OCI-LY7 (cell line): Measurements from ENCODE around the gene OTUD3. TPM values are rescaled to one million over a fixed set of nuclear protein-coding genes. Genes with fewer than 3 reads are reported as not detected.

Experiments
- BruUV-seq: library from RNA; stranded (reverse); fragments of 400-500 nt; replicated peaks from 2 replicates; lab custom pipeline; 2021; lab: Mats Ljungman, UMichigan
- CTCF ChIA-PET: fragments of 300-600 bp; sonication (Branson Sonifier 250); formaldehyde crosslinking; loops from one replicate; lab custom pipeline; 2022; ENCODE audit warnings: antibody characterized with exemption; ENCODE audit not compliant: unreplicated experiment; lab: Charles Lee
- POLR2A ChIA-PET: fragments of 300-600 bp; sonication (Branson Sonifier 250); formaldehyde crosslinking; loops from one replicate; lab custom pipeline; 2022; ENCODE audit warnings: antibody characterized with exemption; lab: Charles Lee
- DNase-seq: peaks from one replicate; pipeline ENCODE4 v3.0.0-alpha.2; 2015; ENCODE audit warnings: low spot score
- H2AFZ ChIP-seq: fragments of 200-600 bp; sonication (generic), shearing (Covaris generic); 2 replicates; pipeline ENCODE4 v1.6.1; 2014; ENCODE audit warnings: mild to moderate bottlenecking, antibody characterized with exemption, low read length, moderate library complexity
- H3K27ac ChIP-seq: fragments of 200-600 bp; sonication (generic); 2 replicates; pipeline ENCODE4 v1.5.1; 2014; ENCODE audit warnings: mixed run types, low read depth, mild to moderate bottlenecking, moderate library complexity, low read length, inconsistent platforms; ENCODE audit not compliant: poor library complexity, severe bottlenecking
- H3K36me3 ChIP-seq: fragments of 200-600 bp; sonication (generic); 2 replicates; pipeline ENCODE4 v1.6.1; 2014; ENCODE audit warnings: mild to moderate bottlenecking, antibody characterized with exemption, low read length, moderate library complexity, mixed read lengths; ENCODE audit not compliant: insufficient read depth
- H3K4me1 ChIP-seq: fragments of 200-600 bp; sonication (generic); 2 replicates; pipeline ENCODE4 v1.5.1; 2014; ENCODE audit warnings: mild to moderate bottlenecking, low read length; ENCODE audit not compliant: insufficient read depth, poor library complexity, severe bottlenecking
- H3K4me2 ChIP-seq: fragments of 200-600 bp; sonication (generic); 2 replicates; pipeline ENCODE4 v1.6.1; 2014; ENCODE audit warnings: mild to moderate bottlenecking, low read length
- H3K4me3 ChIP-seq: fragments of 200-600 bp; sonication (generic); 2 replicates; pipeline ENCODE4 v1.5.1; 2014; ENCODE audit warnings: mild to moderate bottlenecking, low read depth, low read length; ENCODE audit not compliant: poor library complexity, severe bottlenecking
- H3K79me2 ChIP-seq: fragments of 200-600 bp; sonication (generic); 2 replicates; pipeline ENCODE4 v1.6.1; 2016; ENCODE audit warnings: low read depth, mild to moderate bottlenecking, low read length, moderate library complexity, mixed read lengths; ENCODE audit not compliant: insufficient read depth
- H3K9me2 ChIP-seq: fragments of 200-600 bp; sonication (generic); 2 replicates; pipeline ENCODE4 v1.6.1; 2016; ENCODE audit warnings: mild to moderate bottlenecking, low read length, mixed read lengths; ENCODE audit not compliant: insufficient read depth
- H3K9me3 ChIP-seq: fragments of 200-600 bp; sonication (generic); 2 replicates; pipeline ENCODE4 v1.6.1; 2014; ENCODE audit warnings: mild to moderate bottlenecking, mixed run types, low read length, mixed read lengths
- H4K20me1 ChIP-seq: fragments of 200-600 bp; sonication (generic); 2 replicates; pipeline ENCODE4 v1.6.1; 2014; ENCODE audit warnings: mild to moderate bottlenecking, antibody characterized with exemption, low read length, moderate library complexity, mixed read lengths; ENCODE audit not compliant: insufficient read depth
- EZH2phosphoT487 ChIP-seq: fragments of 200-600 bp; sonication (generic); IDR thresholded peaks from 2 replicates; pipeline ENCODE4 v1.6.1; 2018; ENCODE audit warnings: low read depth, borderline replicate concordance, mild to moderate bottlenecking, mixed run types, antibody characterized with exemption, low read length, moderate library complexity, mixed read lengths
- intact Hi-C: fragments of 100-400 bp; cut with micrococcal nuclease; formaldehyde crosslinking; loops from one replicate; pipeline ENCODE4 v1.10.0; 2022; ENCODE audit not compliant: unreplicated experiment
- total RNA-seq, 2 experiments: library from RNA; depleted of rRNA in 1 of 2; stranded (reverse); fragments of >200 nt in 1 of 2; shearing (Covaris generic) in 1 of 2; gene quantifications; 2 replicates each; pipeline ENCODE4 v1.2.3, GENCODE V29; 2014 to 2022
- TF ChIP-seq, protein P1 (sequence below): fragments of 200-600 bp; sonication (generic); conservative IDR thresholded peaks from 2 replicates; pipeline ENCODE4 v1.5.1; 2014; ENCODE audit warnings: mild to moderate bottlenecking, antibody characterized with exemption, low read length, moderate library complexity, mixed read lengths

The OTUD3 gene
- total RNA-seq, 2 experiments from 2014 or later = 7.3 to 14.7 TPM

DNA sequence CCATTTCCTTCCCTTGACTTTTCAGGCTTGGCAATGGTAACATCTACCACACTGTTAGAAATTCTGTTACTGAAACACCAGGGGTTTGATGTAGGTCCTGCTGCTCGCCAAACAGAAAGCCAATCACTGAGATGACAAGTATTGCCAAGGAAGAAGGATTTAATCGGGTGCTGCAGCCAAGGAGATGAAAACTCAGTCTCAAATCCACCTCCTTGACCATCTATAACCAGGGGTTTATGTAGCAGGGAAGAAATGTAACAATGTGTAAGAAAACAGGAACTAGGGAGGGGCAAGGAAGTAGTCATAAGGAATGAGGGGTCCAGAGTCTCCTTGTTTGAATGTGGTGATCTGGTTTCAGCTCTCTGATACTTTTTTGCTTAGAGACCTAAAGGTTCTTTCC lies 71.9 kb downstream of the OTUD3 start:
- Histone ChIP-seq H2AFZ (no peak overlapping the region), H3K9me2 (no peaks in the 10 kb centered on the region), H3K9me3 (peaks cover 11% of the 10 kb centered on the region; the same call in 1 of the 2 replicates), H3K4me3 (no peak overlapping the region), H3K36me3 (no peaks in the 10 kb centered on the region), H3K4me2 (no peak overlapping the region), H4K20me1 (no peaks in the 10 kb centered on the region), H3K4me1 (no peaks in the 10 kb centered on the region), H3K27ac (no peak overlapping the region), H3K79me2 (no peaks in the 10 kb centered on the region)
- DNase-seq = no peak
- intact Hi-C loops = no loop called here
- no TSS peak for BruUV-seq
- no peak for TF ChIP-seq EZH2phosphoT487
- TF ChIP-seq, protein P1, sequence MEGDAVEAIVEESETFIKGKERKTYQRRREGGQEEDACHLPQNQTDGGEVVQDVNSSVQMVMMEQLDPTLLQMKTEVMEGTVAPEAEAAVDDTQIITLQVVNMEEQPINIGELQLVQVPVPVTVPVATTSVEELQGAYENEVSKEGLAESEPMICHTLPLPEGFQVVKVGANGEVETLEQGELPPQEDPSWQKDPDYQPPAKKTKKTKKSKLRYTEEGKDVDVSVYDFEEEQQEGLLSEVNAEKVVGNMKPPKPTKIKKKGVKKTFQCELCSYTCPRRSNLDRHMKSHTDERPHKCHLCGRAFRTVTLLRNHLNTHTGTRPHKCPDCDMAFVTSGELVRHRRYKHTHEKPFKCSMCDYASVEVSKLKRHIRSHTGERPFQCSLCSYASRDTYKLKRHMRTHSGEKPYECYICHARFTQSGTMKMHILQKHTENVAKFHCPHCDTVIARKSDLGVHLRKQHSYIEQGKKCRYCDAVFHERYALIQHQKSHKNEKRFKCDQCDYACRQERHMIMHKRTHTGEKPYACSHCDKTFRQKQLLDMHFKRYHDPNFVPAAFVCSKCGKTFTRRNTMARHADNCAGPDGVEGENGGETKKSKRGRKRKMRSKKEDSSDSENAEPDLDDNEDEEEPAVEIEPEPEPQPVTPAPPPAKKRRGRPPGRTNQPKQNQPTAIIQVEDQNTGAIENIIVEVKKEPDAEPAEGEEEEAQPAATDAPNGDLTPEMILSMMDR = no peak
- CTCF ChIA-PET = no interaction called here
- POLR2A ChIA-PET = no interaction called here

DNA sequence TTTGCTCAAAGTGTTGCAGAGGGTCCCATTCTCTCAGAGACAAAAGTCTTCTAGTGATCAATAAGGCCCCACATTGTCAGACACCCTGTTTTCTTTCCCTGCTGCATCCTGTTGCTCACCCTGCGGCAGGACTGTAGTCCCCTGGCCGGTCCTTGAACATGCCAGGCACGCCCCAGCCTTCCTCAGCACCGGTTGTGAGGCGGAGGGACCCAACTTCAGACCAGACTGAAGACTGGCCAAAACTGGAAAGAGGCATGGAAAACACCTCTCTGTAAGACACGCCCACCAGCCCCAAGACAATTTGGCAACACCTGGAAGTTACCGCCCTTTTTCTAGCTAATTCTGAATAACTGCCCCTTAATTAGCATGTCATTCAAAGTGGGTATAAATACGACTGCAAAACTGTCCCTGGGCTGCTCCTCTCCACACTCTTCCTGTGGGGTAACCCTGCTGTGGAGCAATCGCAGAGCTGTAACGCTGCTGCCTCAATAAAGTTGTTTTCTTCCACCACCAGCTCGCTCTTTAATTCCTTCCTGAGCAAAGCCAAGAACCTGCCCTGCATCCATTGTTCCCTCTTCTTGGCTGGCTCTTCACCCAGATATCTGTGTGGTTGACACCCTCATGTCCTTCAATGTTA lies 73.5 kb downstream of the OTUD3 start:
- CTCF ChIA-PET = no interaction called here
- peaks cover 2% of the 10 kb centered on the region for H3K4me1 ChIP-seq
- intact Hi-C loops = no loop called here

DNA sequence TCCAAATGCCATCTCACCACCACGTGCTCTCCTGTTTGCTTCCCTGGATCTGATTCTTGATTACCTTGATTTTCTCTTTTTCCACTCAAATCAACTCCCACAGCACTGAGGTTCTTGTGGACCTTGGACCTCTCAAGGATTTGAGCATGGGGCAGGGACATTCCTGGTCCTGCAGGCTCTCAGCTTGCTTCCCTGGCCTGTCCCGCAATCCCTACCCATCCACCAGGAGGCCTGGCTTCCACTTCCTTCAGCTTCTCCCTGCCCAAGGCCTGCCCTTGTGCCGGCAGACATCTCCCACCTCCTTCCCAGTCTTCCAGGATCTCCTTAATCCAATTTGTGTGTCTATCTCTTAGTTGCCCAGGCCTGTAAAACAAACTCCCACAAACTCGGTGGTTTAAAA lies 75.6 kb downstream of the OTUD3 start:
- Histone ChIP-seq H3K27ac (no peak overlapping the region), H3K36me3 (no peaks in the 10 kb centered on the region), H3K79me2 (no peaks in the 10 kb centered on the region), H3K4me2 (no peak overlapping the region), H3K4me1 (peaks cover 4% of the 10 kb centered on the region), H2AFZ (no peak overlapping the region), H3K9me2 (no peaks in the 10 kb centered on the region), H3K9me3 (peaks cover 11% of the 10 kb centered on the region; the same call in 1 of the 2 replicates), H4K20me1 (no peaks in the 10 kb centered on the region), H3K4me3 (no peak overlapping the region)
- BruUV-seq = no TSS peak
- ChIA-PET CTCF (no interaction called here), POLR2A (no interaction called here)
- TF ChIP-seq EZH2phosphoT487 = no peak
- TF ChIP-seq, protein P1 = no peak
- DNase-seq = no peak
- intact Hi-C loops = no loop called here

More for the DNA sequence above, 73.5 kb downstream of the OTUD3 start:
- TF ChIP-seq, protein P1 = no peak
- TF ChIP-seq EZH2phosphoT487 = no peak
- no peak for DNase-seq
- Histone ChIP-seq H3K9me3 (peaks cover 11% of the 10 kb centered on the region; the same call in 1 of the 2 replicates), H4K20me1 (no peaks in the 10 kb centered on the region), H3K4me3 (no peak overlapping the region), H2AFZ (no peak overlapping the region), H3K9me2 (no peaks in the 10 kb centered on the region), H3K79me2 (no peaks in the 10 kb centered on the region), H3K36me3 (no peaks in the 10 kb centered on the region), H3K4me2 (no peak overlapping the region), H3K27ac (no peak overlapping the region)
- no TSS peak for BruUV-seq
- POLR2A ChIA-PET = interaction anchor here (0.6 kb wide), 1 partner anchor 1701 kb away, joined by 3 read pairs; no protein-coding TSS in a partner anchor
